Left renal pelvis (tissue), 4 donors: ENCODE data around the gene CCDC158. TPM values are rescaled to one million over a fixed set of nuclear protein-coding genes. Genes with fewer than 3 reads are reported as not detected.
"Not testable (repeated sequence)": the region's sequence is repeated elsewhere in the genome, so short reads cannot be mapped to it uniquely, and the experiment has no call there.

ENCODE experiments used
- DNase-seq, 4 donors: peaks; one replicate each; pipeline ENCODE4 v3.0.0-alpha.2; 2013; ENCODE audit warnings: low read depth in 4 of 4, low spot score in 3 of 4
- polyA plus RNA-seq, 4 donors: library from polyadenylated mRNA; unstranded; fragments of 120-200 nt; gene quantifications; one replicate each; pipeline ENCODE4 v1.2.1, GENCODE V29; 2013; ENCODE audit not compliant: insufficient read length in 4 of 4

Gene CCDC158
- polyA plus RNA-seq, 4 donors = 0.41 to 0.85 (median 0.66) TPM

GRCh38 chr4:76430519-76431388 lies 9.8 kb upstream of the CCDC158 start:
- no peak for DNase-seq

- DNase-seq = no peak
These were observed 8.7 kb upstream of the CCDC158 start for GRCh38 chr4:76429636-76430035.

- no peak for DNase-seq
These were observed 5.3 kb upstream of the CCDC158 start for GRCh38 chr4:76426272-76426671.

- not testable (repeated sequence) for DNase-seq
These were observed 2.2 kb upstream of the CCDC158 start for GRCh38 chr4:76423159-76423558.

- DNase-seq = no peak
These were observed 666 bp downstream of the CCDC158 start for GRCh38 chr4:76420188-76420761.

GRCh38 chr4:76410636-76411035 lies 10.3 kb downstream of the CCDC158 start:
- no peak for DNase-seq

GRCh38 chr4:76407440-76408119 lies 13.4 kb downstream of the CCDC158 start:
- DNase-seq = no peak

- no peak for DNase-seq
These were observed 14.9 kb downstream of the CCDC158 start for GRCh38 chr4:76406081-76406480.

GRCh38 chr4:76401654-76402053 lies 19.3 kb downstream of the CCDC158 start:
- DNase-seq = no peak

GRCh38 chr4:76388160-76388908 lies 32.6 kb downstream of the CCDC158 start:
- no peak for DNase-seq

- no peak for DNase-seq
These were observed 34.2 kb downstream of the CCDC158 start for GRCh38 chr4:76386566-76387305.

- no peak for DNase-seq
These were observed 35.0 kb downstream of the CCDC158 start for GRCh38 chr4:76385974-76386373.

GRCh38 chr4:76384052-76384451 lies 36.9 kb downstream of the CCDC158 start:
- DNase-seq = no peak

GRCh38 chr4:76383001-76383400 lies 37.9 kb downstream of the CCDC158 start:
- DNase-seq = no peak

- DNase-seq = no peak
These were observed 39.0 kb downstream of the CCDC158 start for GRCh38 chr4:76381986-76382385.

- no peak for DNase-seq
These were observed 40.4 kb downstream of the CCDC158 start for GRCh38 chr4:76380561-76380960.

GRCh38 chr4:76377911-76378310 lies 43.0 kb downstream of the CCDC158 start:
- peak in 1 of 4 donors; percentile 21 for DNase-seq

- DNase-seq = no peak
These were observed 43.5 kb downstream of the CCDC158 start for GRCh38 chr4:76377481-76377901.

GRCh38 chr4:76376534-76376933 lies 44.4 kb downstream of the CCDC158 start:
- DNase-seq = no peak

- DNase-seq = no peak
These were observed 45.2 kb downstream of the CCDC158 start for GRCh38 chr4:76375703-76376102.
